Hepatocyte (in vitro differentiated cells): Measurements from ENCODE around the gene CPED1.
"Not testable (repeated sequence)": the region's sequence is repeated elsewhere in the genome, so short reads cannot be mapped to it uniquely, and the experiment has no call there.

Experiments
- CTCF ChIP-seq: fragments of 200-600 bp; sonication (generic); IDR thresholded peaks from 2 replicates; pipeline ENCODE4 v1.5.1; 2016; ENCODE audit warnings: antibody characterized with exemption, mild to moderate bottlenecking; ENCODE audit not compliant: poor library complexity
- EZH2 ChIP-seq: fragments of 200-600 bp; sonication (generic); IDR thresholded peaks from 2 replicates; pipeline ENCODE4 v1.6.1; 2016; ENCODE audit warnings: antibody characterized with exemption, mild to moderate bottlenecking, borderline replicate concordance
- EZH2phosphoT487 ChIP-seq: fragments of 200-600 bp; sonication (generic); IDR thresholded peaks from one replicate; pipeline ENCODE4 v1.6.1; 2018; ENCODE audit warnings: antibody characterized with exemption, mild to moderate bottlenecking, low read depth, moderate library complexity; ENCODE audit not compliant: unreplicated experiment, severe bottlenecking

- TF ChIP-seq CTCF, EZH2, EZH2phosphoT487: not testable (repeated sequence)
These were observed 71.5 kb downstream of the CPED1 start for GRCh38 chr7:121059979-121060509.
